SK-N-SH (cell line): ENCODE measurements around the gene GMPPB.

Experiments
- CTCF ChIP-seq: fragments of 200-600 bp; sonication (generic); IDR thresholded peaks from 2 replicates; pipeline ENCODE4 v1.6.1; 2017; ENCODE audit warnings: antibody characterized with exemption, mild to moderate bottlenecking, moderate library complexity
- EP300 ChIP-seq, 2 experiments: IDR thresholded peaks; 2 replicates each; pipeline versions ENCODE4 v1.4.0 to v1.6.1; 2012; ENCODE audit warnings: borderline replicate concordance in 1 of 2, low read depth in 1 of 2, low read length in 1 of 2
- EZH2phosphoT487 ChIP-seq: fragments of 200-600 bp; sonication (generic); IDR thresholded peaks from 2 replicates; pipeline ENCODE4 v1.6.1; 2017; ENCODE audit warnings: low read depth, mixed run types, mild to moderate bottlenecking, antibody characterized with exemption, moderate library complexity, borderline replicate concordance
- FOXJ3 ChIP-seq: sonication (generic); formaldehyde crosslinking; IDR thresholded peaks from 2 replicates; pipeline ENCODE4 v1.5.1; 2020; ENCODE audit warnings: mild to moderate bottlenecking, missing genetic modification reagents
- MAX ChIP-seq: IDR thresholded peaks from 2 replicates; pipeline ENCODE4 v1.4.0; 2012; ENCODE audit warnings: low read depth
- MXI1 ChIP-seq: IDR thresholded peaks from 2 replicates; pipeline ENCODE4 v1.6.1; 2012; ENCODE audit warnings: mild to moderate bottlenecking, low read depth, low read length, improper control_type of control experiment
- NFIC ChIP-seq: IDR thresholded peaks from 2 replicates; pipeline ENCODE4 v1.4.0; 2012; ENCODE audit warnings: borderline replicate concordance
- POLR2AphosphoS5 ChIP-seq: IDR thresholded peaks from 2 replicates; pipeline ENCODE4 v1.6.1; 2012; ENCODE audit warnings: low read depth, low read length
- REST ChIP-seq: IDR thresholded peaks from 2 replicates; pipeline ENCODE4 v1.6.1; 2012; ENCODE audit warnings: mild to moderate bottlenecking, low read depth, low read length, moderate library complexity
- RFX5 ChIP-seq: IDR thresholded peaks from 2 replicates; pipeline ENCODE4 v1.6.1; 2012; ENCODE audit warnings: mild to moderate bottlenecking, improper control_type of control experiment, low read length
- SMC3 ChIP-seq: IDR thresholded peaks from 2 replicates; pipeline ENCODE4 v1.6.1; 2012; ENCODE audit warnings: low read depth, low read length, improper control_type of control experiment
- TAF1 ChIP-seq: IDR thresholded peaks from 2 replicates; pipeline ENCODE4 v1.6.1; 2012; ENCODE audit warnings: low read depth, mild to moderate bottlenecking, low read length, moderate library complexity, borderline replicate concordance
- TEAD4 ChIP-seq: IDR thresholded peaks from 2 replicates; pipeline ENCODE4 v1.4.0; 2012; ENCODE audit warnings: mild to moderate bottlenecking, borderline replicate concordance; ENCODE audit not compliant: insufficient read depth

GRCh38 chr3:49701388-49702077 lies 22.2 kb downstream of the GMPPB start:
- TF ChIP-seq POLR2AphosphoS5, result no peak
- TF ChIP-seq NFIC, result no peak
- no peak for TF ChIP-seq MXI1
- no peak for TF ChIP-seq RFX5
- no peak for TF ChIP-seq MAX
- TF ChIP-seq CTCF, result peak; percentile 67
- TF ChIP-seq SMC3, result no peak
- no peak for TF ChIP-seq TEAD4
- TF ChIP-seq EZH2phosphoT487, result no peak
- TF ChIP-seq TAF1, result no peak
- TF ChIP-seq FOXJ3 (CRISPR knock-in tag), result no peak
- no peak for TF ChIP-seq REST
- no peak for TF ChIP-seq EP300 (IDR thresholded peaks at IDR 0.05; ENCODE audit: borderline replicate concordance in 1 of 2, low read depth in 1 of 2, low read length in 1 of 2)
